GM18520 (cell line): Measurements from ENCODE around the gene SEMA5A.

Source experiments
- ATAC-seq: cut with Tn5 transposase; IDR thresholded peaks from one replicate; pipeline ENCODE4 v1.9.1; 2021; ENCODE audit not compliant: unreplicated experiment

SEMA5A gene

GRCh38 chr5:9545992-9546851 is at the start of gene SEMA5A:
TSS of gene SEMA5A (minus strand) at chr5:9546075. CDS start at chr5:9379946, 166,129 bp downstream.
- ATAC-seq = no peak

- no peak for ATAC-seq
Measured at GRCh38 chr5:9594913-9595312, 49.0 kb upstream of the SEMA5A start.

GRCh38 chr5:9589049-9589835 is 43.4 kb upstream of the SEMA5A start:
- ATAC-seq = no peak

- ATAC-seq = no peak
Measured at GRCh38 chr5:9588254-9588653, 42.4 kb upstream of the SEMA5A start.

- no peak for ATAC-seq
Measured at GRCh38 chr5:9587135-9587534, 41.3 kb upstream of the SEMA5A start.

- ATAC-seq = no peak
Measured at GRCh38 chr5:9582406-9582805, 36.5 kb upstream of the SEMA5A start.

GRCh38 chr5:9573796-9574195 is 27.9 kb upstream of the SEMA5A start:
- no peak for ATAC-seq

GRCh38 chr5:9572246-9572645 is 26.4 kb upstream of the SEMA5A start:
- no peak for ATAC-seq

GRCh38 chr5:9570876-9571275 is 25.0 kb upstream of the SEMA5A start:
- no peak for ATAC-seq

GRCh38 chr5:9567039-9567438 is 21.2 kb upstream of the SEMA5A start:
- no peak for ATAC-seq

GRCh38 chr5:9564752-9565151 is 18.9 kb upstream of the SEMA5A start:
- ATAC-seq = no peak

- ATAC-seq = no peak
Measured at GRCh38 chr5:9562141-9562540, 16.3 kb upstream of the SEMA5A start.

GRCh38 chr5:9559965-9560364 is 14.1 kb upstream of the SEMA5A start:
- no peak for ATAC-seq

GRCh38 chr5:9558319-9558965 is 12.6 kb upstream of the SEMA5A start:
- no peak for ATAC-seq

- no peak for ATAC-seq
Measured at GRCh38 chr5:9557696-9558095, 11.8 kb upstream of the SEMA5A start.

GRCh38 chr5:9555961-9556360 is 10.1 kb upstream of the SEMA5A start:
- no peak for ATAC-seq

- ATAC-seq = no peak
Measured at GRCh38 chr5:9554122-9554521, 8.2 kb upstream of the SEMA5A start.

- ATAC-seq = no peak
Measured at GRCh38 chr5:9553561-9553960, 7.7 kb upstream of the SEMA5A start.

- ATAC-seq = no peak
Measured at GRCh38 chr5:9551567-9552537, 6.0 kb upstream of the SEMA5A start.

- ATAC-seq = no peak
Measured at GRCh38 chr5:9549941-9550340, 4.1 kb upstream of the SEMA5A start.
